OCI-LY1 (cell line): ENCODE measurements around the gene FBXL4.

ENCODE experiments used
- H2AFZ ChIP-seq: fragments of 200-600 bp; sonication (generic), shearing (Covaris generic); 2 replicates; pipeline ENCODE4 v1.6.0; 2014; ENCODE audit warnings: antibody characterized with exemption, mild to moderate bottlenecking, low read length
- H3F3A ChIP-seq: fragments of 200-600 bp; sonication (generic), shearing (Covaris generic); 2 replicates; pipeline ENCODE4 v1.6.0; 2014; ENCODE audit warnings: mild to moderate bottlenecking, antibody characterized with exemption, low read length, moderate library complexity; ENCODE audit not compliant: insufficient read depth
- H3K27ac ChIP-seq: fragments of 200-600 bp; sonication (generic); 2 replicates; pipeline ENCODE4 v1.5.1; 2014; ENCODE audit warnings: low read length, mixed run types, mild to moderate bottlenecking, low read depth; ENCODE audit not compliant: poor library complexity, severe bottlenecking
- H3K27me3 ChIP-seq: fragments of 200-600 bp; sonication (generic); 2 replicates; pipeline ENCODE4 v1.6.0; 2014; ENCODE audit warnings: antibody characterized with exemption, mild to moderate bottlenecking, low read length, moderate library complexity; ENCODE audit not compliant: insufficient read depth
- H3K36me3 ChIP-seq: fragments of 200-600 bp; sonication (generic); 2 replicates; pipeline ENCODE4 v1.6.1; 2014; ENCODE audit warnings: mild to moderate bottlenecking, antibody characterized with exemption, low read length, moderate library complexity, mixed read lengths; ENCODE audit not compliant: insufficient read depth
- H3K4me1 ChIP-seq: fragments of 200-600 bp; sonication (generic); 2 replicates; pipeline ENCODE4 v1.5.1; 2014; ENCODE audit warnings: mild to moderate bottlenecking, low read length, moderate library complexity; ENCODE audit not compliant: insufficient read depth, severe bottlenecking
- H3K4me2 ChIP-seq: fragments of 200-600 bp; sonication (generic), shearing (Covaris generic); 2 replicates; pipeline ENCODE4 v1.6.1; 2014; ENCODE audit warnings: low read length
- H3K4me3 ChIP-seq: fragments of 200-600 bp; sonication (generic); 2 replicates; pipeline ENCODE4 v1.5.1; 2014; ENCODE audit warnings: low read length, low read depth, mild to moderate bottlenecking, mixed read lengths; ENCODE audit not compliant: poor library complexity, severe bottlenecking
- H3K79me2 ChIP-seq: fragments of 200-600 bp; shearing (Covaris generic); 2 replicates; pipeline ENCODE4 v1.6.1; 2016; ENCODE audit warnings: mixed run types, low read length, mixed read lengths; ENCODE audit not compliant: insufficient read depth
- H3K9ac ChIP-seq: fragments of 200-600 bp; sonication (generic), shearing (Covaris generic); 2 replicates; pipeline ENCODE4 v1.6.1; 2014; ENCODE audit warnings: mild to moderate bottlenecking, low read length, mixed read lengths
- H3K9me2 ChIP-seq: fragments of 200-600 bp; sonication (generic), shearing (Covaris generic); 2 replicates; pipeline ENCODE4 v1.6.1; 2014; ENCODE audit warnings: low read depth, mild to moderate bottlenecking, low read length, mixed read lengths
- H3K9me3 ChIP-seq: fragments of 200-600 bp; shearing (Covaris generic); 2 replicates; pipeline ENCODE4 v1.6.1; 2014; ENCODE audit warnings: low read length, mixed read lengths
- H4K20me1 ChIP-seq: fragments of 200-600 bp; sonication (generic), shearing (Covaris generic); 2 replicates; pipeline ENCODE4 v1.6.0; 2016; ENCODE audit warnings: mild to moderate bottlenecking, low read length; ENCODE audit not compliant: insufficient read depth
- EZH2 ChIP-seq: fragments of 200-600 bp; sonication (generic), shearing (Covaris generic); IDR thresholded peaks from 2 replicates; pipeline ENCODE4 v1.8.0; 2017; ENCODE audit warnings: borderline replicate concordance, mixed run types, mild to moderate bottlenecking, antibody characterized with exemption, low read length, moderate library complexity, mixed read lengths
- TF ChIP-seq, protein P1 (sequence below): fragments of 200-600 bp; sonication (generic), shearing (Covaris generic); IDR thresholded peaks from 2 replicates; pipeline ENCODE4 v1.5.1; 2017; ENCODE audit warnings: mild to moderate bottlenecking, antibody characterized with exemption, low read length, moderate library complexity, mixed read lengths

FBXL4 gene

DNA sequence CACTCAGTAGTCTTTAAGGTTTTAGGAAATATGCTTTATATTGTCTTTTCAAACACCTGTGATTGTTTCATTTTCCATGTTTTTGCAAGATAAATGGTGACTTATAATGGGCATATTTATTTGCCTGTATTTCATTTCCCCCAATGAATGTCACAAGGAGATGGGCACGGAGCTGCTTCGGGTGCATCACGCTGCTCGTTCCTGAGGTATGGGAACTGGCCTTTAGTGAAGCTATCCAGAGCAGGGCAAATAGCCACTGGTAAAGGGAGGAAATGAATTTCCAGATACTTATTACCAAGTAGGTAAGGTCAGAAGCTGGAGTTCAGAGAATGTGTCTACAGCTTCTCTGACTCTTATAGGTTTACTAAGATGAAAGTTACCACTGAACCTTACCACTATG is 109.7 kb downstream of the FBXL4 start:
- Histone ChIP-seq H4K20me1 (no peaks in the 10 kb centered on the region), H3F3A (no peaks in the 10 kb centered on the region), H3K27me3 (no peaks in the 10 kb centered on the region), H3K79me2 (no peaks in the 10 kb centered on the region), H3K27ac (no peak overlapping the region), H3K4me3 (no peak overlapping the region), H3K9me2 (no peaks in the 10 kb centered on the region), H3K4me1 (no peaks in the 10 kb centered on the region), H3K9me3 (no peaks in the 10 kb centered on the region), H3K4me2 (no peak overlapping the region), H3K36me3 (no peaks in the 10 kb centered on the region), H2AFZ (no peak overlapping the region), H3K9ac (no peak overlapping the region)
- TF ChIP-seq, protein P1, sequence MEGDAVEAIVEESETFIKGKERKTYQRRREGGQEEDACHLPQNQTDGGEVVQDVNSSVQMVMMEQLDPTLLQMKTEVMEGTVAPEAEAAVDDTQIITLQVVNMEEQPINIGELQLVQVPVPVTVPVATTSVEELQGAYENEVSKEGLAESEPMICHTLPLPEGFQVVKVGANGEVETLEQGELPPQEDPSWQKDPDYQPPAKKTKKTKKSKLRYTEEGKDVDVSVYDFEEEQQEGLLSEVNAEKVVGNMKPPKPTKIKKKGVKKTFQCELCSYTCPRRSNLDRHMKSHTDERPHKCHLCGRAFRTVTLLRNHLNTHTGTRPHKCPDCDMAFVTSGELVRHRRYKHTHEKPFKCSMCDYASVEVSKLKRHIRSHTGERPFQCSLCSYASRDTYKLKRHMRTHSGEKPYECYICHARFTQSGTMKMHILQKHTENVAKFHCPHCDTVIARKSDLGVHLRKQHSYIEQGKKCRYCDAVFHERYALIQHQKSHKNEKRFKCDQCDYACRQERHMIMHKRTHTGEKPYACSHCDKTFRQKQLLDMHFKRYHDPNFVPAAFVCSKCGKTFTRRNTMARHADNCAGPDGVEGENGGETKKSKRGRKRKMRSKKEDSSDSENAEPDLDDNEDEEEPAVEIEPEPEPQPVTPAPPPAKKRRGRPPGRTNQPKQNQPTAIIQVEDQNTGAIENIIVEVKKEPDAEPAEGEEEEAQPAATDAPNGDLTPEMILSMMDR: no peak
- no peak for TF ChIP-seq EZH2

DNA sequence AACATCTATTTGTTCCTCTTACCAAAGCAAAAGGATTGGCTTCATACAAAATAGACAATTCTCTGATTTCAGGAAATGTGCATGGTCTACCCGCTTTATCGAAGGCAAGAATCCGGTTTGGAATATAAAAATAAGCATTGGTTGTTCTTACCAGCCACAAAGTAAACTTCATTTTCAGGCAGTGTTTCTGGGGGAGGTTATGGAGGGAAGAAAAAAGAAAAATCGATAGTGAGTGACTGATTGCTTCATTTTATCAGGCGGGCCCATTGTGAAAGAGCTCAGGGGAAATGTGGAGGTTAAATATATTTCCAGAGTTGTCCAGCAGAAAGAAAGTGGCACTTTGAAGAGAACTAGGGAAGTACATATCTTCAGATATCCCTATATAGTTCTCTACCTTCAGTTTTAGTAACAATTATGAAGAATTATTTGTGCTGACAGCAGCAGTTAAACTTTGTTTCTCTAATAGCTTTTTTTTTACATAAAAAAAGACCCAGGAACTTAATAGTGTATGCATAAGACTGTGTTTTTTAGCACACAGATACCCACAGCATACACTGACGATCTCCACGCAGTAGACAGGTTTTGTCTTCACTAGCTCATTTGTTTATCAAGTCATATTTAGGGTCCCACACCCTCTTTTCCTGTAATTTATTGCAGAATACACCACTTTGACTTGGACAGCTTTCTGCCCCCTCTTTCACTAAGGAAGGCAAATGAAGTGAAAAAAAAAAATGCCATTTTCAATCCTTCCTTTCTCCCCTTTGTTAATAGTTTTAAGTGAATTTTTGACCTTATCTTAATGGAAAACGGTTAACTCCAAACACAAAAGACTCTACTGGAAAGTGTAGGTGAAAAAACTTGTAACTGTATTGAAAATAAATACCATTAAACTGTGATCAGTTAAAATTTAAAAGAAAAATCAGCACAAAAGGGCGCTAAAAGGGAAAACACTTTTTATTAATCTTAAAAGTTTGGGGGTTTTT is 110.5 kb downstream of the FBXL4 start:
- H2AFZ ChIP-seq: no peak overlapping the region
- H3K4me3 ChIP-seq: no peak overlapping the region
- H4K20me1 ChIP-seq: no peaks in the 10 kb centered on the region
- H3K9me2 ChIP-seq: no peaks in the 10 kb centered on the region
- H3K27me3 ChIP-seq: no peaks in the 10 kb centered on the region
- H3K9me3 ChIP-seq: no peaks in the 10 kb centered on the region
- H3K27ac ChIP-seq: no peak overlapping the region
- no peaks in the 10 kb centered on the region for H3F3A ChIP-seq
- H3K79me2 ChIP-seq: no peaks in the 10 kb centered on the region
- no peak overlapping the region for H3K9ac ChIP-seq
- no peaks in the 10 kb centered on the region for H3K4me1 ChIP-seq
- H3K4me2 ChIP-seq: no peak overlapping the region
- H3K36me3 ChIP-seq: no peaks in the 10 kb centered on the region
- TF ChIP-seq EZH2: no peak
- TF ChIP-seq, protein P1: no peak

DNA sequence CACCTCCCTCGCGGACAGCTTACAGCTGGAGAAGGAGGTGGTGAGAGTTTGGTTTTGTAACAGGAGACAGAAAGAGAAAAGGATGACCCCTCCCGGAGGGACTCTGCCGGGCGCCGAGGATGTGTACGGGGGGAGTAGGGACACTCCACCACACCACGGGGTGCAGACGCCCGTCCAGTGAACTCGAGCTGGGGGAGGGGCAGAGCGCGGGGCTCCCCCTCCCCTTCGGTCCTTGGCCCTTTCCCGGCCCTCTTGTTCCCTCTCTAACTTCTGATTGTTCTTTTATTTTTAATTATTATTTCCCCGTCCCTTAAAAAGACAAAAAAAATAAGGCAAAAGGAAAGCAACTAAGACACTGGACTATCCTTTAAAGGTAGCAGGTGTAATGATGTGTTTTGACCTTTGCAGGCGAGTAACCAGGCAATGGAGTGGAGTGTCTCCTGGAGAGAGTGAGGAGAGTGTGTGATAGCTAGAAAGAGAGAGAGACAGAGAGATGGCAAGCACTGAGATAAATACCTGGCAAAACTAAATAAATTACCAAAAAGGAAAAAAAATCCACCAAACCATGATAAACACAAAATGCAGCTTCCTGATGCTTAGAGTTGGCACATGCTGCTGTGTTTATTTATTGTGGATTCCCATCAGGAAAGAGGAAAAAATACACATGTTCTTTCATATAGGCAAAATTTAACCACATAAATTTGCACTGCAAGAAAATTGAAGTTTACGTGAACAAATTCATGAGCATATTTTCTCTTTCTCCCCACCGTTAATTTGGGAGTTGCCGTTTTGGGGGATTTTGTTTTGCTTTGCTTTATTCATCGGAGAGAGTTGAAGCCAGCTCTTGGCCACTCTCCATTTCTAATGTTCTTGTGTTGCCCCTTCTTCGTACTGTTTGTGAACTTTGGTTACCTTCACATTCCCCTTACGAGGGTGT is 111.5 kb downstream of the FBXL4 start:
- Histone ChIP-seq H3K27me3 (no peaks in the 10 kb centered on the region), H3K4me3 (no peak overlapping the region), H3K9ac (no peak overlapping the region), H4K20me1 (no peaks in the 10 kb centered on the region), H3K79me2 (no peaks in the 10 kb centered on the region), H3K27ac (no peak overlapping the region), H3K9me3 (no peaks in the 10 kb centered on the region), H3K4me2 (no peak overlapping the region), H2AFZ (no peak overlapping the region), H3K36me3 (no peaks in the 10 kb centered on the region), H3F3A (no peaks in the 10 kb centered on the region), H3K9me2 (no peaks in the 10 kb centered on the region), H3K4me1 (no peaks in the 10 kb centered on the region)
- TF ChIP-seq, protein P1: no peak
- TF ChIP-seq EZH2: no peak
